Endothelial cell of hepatic sinusoid (primary cell): ENCODE measurements around the gene RIPOR3.
"Not testable (repeated sequence)": the region's sequence is repeated elsewhere in the genome, so short reads cannot be mapped to it uniquely, and the experiment has no call there.

Experiments
- in situ Hi-C: cut with HindIII; loops from 2 replicates; pipeline ENCODE4 v1.10.0; 2017; ENCODE audit warnings: low sequenced_read_pairs

RIPOR3 gene

GRCh38 chr20:50708845-50709635 is 17.7 kb upstream of the RIPOR3 start:
- in situ Hi-C loops = no loop called here

GRCh38 chr20:50704971-50705370 is 13.6 kb upstream of the RIPOR3 start:
- in situ Hi-C loops = no loop called here

- in situ Hi-C loops = no loop called here
Measured at GRCh38 chr20:50704514-50704913, 13.2 kb upstream of the RIPOR3 start.

GRCh38 chr20:50703651-50704438 is 12.5 kb upstream of the RIPOR3 start:
- in situ Hi-C loops = not testable (repeated sequence)

- in situ Hi-C loops = no loop called here
Measured at GRCh38 chr20:50701041-50701963, 10.0 kb upstream of the RIPOR3 start.

- in situ Hi-C loops = loop anchor here (5.0 to 10.0 kb wide), 2 partner anchors 48 to 55 kb away; no protein-coding TSS in a partner anchor
Measured at GRCh38 chr20:50699688-50700087, 8.3 kb upstream of the RIPOR3 start.

- in situ Hi-C loops = loop anchor here (5.0 to 10.0 kb wide), 2 partner anchors 49 to 53 kb away; no protein-coding TSS in a partner anchor
Measured at GRCh38 chr20:50698255-50698654, 6.9 kb upstream of the RIPOR3 start.

GRCh38 chr20:50695135-50695872 is 4.0 kb upstream of the RIPOR3 start:
- in situ Hi-C loops = loop anchor here (5.0 to 10.0 kb wide), 2 partner anchors 51 to 52 kb away; no protein-coding TSS in a partner anchor

GRCh38 chr20:50694379-50695134 is 3.2 kb upstream of the RIPOR3 start:
- in situ Hi-C loops = loop anchor here (5.0 to 10.0 kb wide), 2 partner anchors 50 to 53 kb away; no protein-coding TSS in a partner anchor

GRCh38 chr20:50693001-50693400 is 1.7 kb upstream of the RIPOR3 start:
- in situ Hi-C loops = loop anchor here (10.0 kb wide), 1 partner anchor 48 kb away; no protein-coding TSS in a partner anchor

- in situ Hi-C loops = loop anchor here (10.0 kb wide), 1 partner anchor 48 kb away; no protein-coding TSS in a partner anchor
Measured at GRCh38 chr20:50692552-50692933, 1.2 kb upstream of the RIPOR3 start.

- in situ Hi-C loops = loop anchor here (10.0 kb wide), 1 partner anchor 47 kb away; no protein-coding TSS in a partner anchor
Measured at GRCh38 chr20:50691573-50692551, 520 bp upstream of the RIPOR3 start.

- in situ Hi-C loops = loop anchor here (10.0 kb wide), 1 partner anchor 45 kb away; no protein-coding TSS in a partner anchor
Measured at GRCh38 chr20:50689864-50690649, 1.3 kb downstream of the RIPOR3 start.

- in situ Hi-C loops = no loop called here
Measured at GRCh38 chr20:50688256-50688975, 2.9 kb downstream of the RIPOR3 start.

GRCh38 chr20:50686821-50687220 is 4.5 kb downstream of the RIPOR3 start:
- in situ Hi-C loops = no loop called here

GRCh38 chr20:50683570-50683969 is 7.8 kb downstream of the RIPOR3 start:
- in situ Hi-C loops = no loop called here
